Prostate gland (tissue), 2 donors: ENCODE results near the gene NPC1L1.

ENCODE experiments used
- POLR2A ChIP-seq: fragments of 450-650 bp; IDR thresholded peaks from one replicate; pipeline ENCODE4 v1.6.1; 2016; ENCODE audit warnings: antibody characterized with exemption, mild to moderate bottlenecking
- TF ChIP-seq, protein P1 (sequence below), 4 experiments: fragments of 200-600 bp in 2 of 4; fragments of 450-650 bp in 2 of 4; sonication (generic) in 2 of 4; IDR thresholded peaks; 1 replicate in 3 of 4; 2 replicates in 1 of 4; pipeline ENCODE4 v1.5.1; 2016 to 2019; ENCODE audit warnings: antibody characterized with exemption in 4 of 4, mild to moderate bottlenecking in 2 of 4, moderate library complexity in 2 of 4

DNA sequence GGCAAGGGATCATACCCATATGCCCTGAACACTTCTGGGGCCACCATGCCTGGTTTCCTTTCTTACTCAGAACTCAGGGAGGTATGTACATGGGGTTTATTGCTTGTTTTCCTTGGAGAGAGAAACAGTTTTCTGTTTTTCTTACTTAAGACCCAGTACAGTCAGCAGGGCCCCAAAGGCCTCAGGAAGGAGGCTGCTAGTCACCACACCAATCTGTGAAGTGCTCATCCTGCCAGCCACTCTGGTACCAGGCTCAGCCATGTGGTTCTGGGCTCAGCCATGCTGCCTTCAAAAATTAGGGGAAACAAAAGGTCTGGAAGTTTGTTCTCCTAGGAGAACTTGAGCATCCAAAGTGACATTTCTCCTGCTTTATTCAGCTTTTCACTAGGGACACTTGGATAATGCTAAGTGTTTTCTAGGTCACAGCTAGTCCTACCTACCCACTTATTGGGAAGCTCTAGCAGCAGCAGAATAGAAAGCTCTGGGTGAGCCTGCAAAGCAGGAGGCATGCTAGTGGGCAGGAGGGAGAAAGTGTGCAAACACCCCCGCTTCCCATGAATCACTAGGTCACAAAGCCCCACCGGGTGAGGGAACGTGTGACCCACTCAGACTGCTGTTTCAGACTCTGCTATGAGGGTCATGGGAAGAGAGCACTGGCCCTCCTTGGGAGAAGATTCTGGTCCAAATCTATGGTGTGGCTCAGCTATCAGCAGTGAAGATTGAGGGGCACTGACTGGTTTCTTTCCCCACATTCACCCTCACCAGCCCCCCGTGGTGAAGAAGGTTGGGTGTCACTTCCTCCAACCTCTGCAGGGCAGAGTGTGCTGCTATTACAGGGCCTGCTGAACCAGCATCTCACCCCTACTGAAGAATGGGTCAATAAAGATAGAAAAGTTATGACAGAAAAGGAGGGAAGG lies 74.6 kb downstream of the NPC1L1 start:
- TF ChIP-seq, protein P1, sequence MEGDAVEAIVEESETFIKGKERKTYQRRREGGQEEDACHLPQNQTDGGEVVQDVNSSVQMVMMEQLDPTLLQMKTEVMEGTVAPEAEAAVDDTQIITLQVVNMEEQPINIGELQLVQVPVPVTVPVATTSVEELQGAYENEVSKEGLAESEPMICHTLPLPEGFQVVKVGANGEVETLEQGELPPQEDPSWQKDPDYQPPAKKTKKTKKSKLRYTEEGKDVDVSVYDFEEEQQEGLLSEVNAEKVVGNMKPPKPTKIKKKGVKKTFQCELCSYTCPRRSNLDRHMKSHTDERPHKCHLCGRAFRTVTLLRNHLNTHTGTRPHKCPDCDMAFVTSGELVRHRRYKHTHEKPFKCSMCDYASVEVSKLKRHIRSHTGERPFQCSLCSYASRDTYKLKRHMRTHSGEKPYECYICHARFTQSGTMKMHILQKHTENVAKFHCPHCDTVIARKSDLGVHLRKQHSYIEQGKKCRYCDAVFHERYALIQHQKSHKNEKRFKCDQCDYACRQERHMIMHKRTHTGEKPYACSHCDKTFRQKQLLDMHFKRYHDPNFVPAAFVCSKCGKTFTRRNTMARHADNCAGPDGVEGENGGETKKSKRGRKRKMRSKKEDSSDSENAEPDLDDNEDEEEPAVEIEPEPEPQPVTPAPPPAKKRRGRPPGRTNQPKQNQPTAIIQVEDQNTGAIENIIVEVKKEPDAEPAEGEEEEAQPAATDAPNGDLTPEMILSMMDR (IDR thresholded peaks at IDR 0.05), result no peak
- TF ChIP-seq POLR2A, result no peak
